HCT116 (cell line): ENCODE data around the gene SORL1. TPM values are rescaled to one million over a fixed set of nuclear protein-coding genes. Genes with fewer than 3 reads are reported as not detected.

Source experiments
- ATAC-seq: fragments of 200-7000 bp; cut with Tn5 transposase; 2 replicates; pipeline ENCODE4 v1.9.1; 2020; ENCODE audit warnings: mild to moderate bottlenecking, moderate library complexity
- BruUV-seq: library from RNA; stranded (reverse); fragments of 400-500 nt; replicated peaks from 2 replicates; lab custom pipeline; 2021; lab: Mats Ljungman, UMichigan
- CTCF ChIA-PET: fragments of 300-600 bp; sonication (Branson Sonifier 250); formaldehyde crosslinking; loops from one replicate; lab custom pipeline; 2021; ENCODE audit warnings: antibody characterized with exemption; lab: Charles Lee
- POLR2A ChIA-PET: fragments of 300-600, 350-600 bp; sonication (Branson Sonifier 250); formaldehyde crosslinking; loops from one replicate; lab custom pipeline; 2021; ENCODE audit warnings: antibody characterized with exemption; lab: Charles Lee
- RAD21 ChIA-PET, 2 experiments: fragments of 300-600 bp; sonication (Branson Sonifier 250); formaldehyde crosslinking; loops; one replicate each; lab custom pipeline; 2023; ENCODE audit warnings: low total read pairs in 2 of 2; ENCODE audit not compliant: uncharacterized antibody in 2 of 2, unreplicated experiment in 2 of 2, low non-redundant PET in 1 of 2; lab: Charles Lee
- DNase-seq: peaks from one replicate; pipeline ENCODE4 v3.0.0-alpha.2; 2010; ENCODE audit warnings: low read depth, low spot score
- H2AFZ ChIP-seq: fragments of 200-600 bp; shearing (Covaris generic), sonication (generic); 2 replicates; pipeline ENCODE4 v1.6.1; 2017; ENCODE audit warnings: low read depth, mixed run types, mixed read lengths, antibody characterized with exemption, low read length; ENCODE audit not compliant: poor library complexity, severe bottlenecking
- H3K27ac ChIP-seq: 2 replicates; pipeline ENCODE4 v1.5.1; 2012; ENCODE audit warnings: low read depth, low read length
- H3K27me3 ChIP-seq: fragments of 200-600 bp; sonication (generic); 2 replicates; pipeline ENCODE4 v1.6.1; 2016; ENCODE audit warnings: mixed run types, low read length, mixed read lengths; ENCODE audit not compliant: insufficient read depth
- H3K36me3 ChIP-seq, 2 experiments: fragments of 200-500 bp in 1 of 2; fragments of 200-600 bp in 1 of 2; sonication (Bioruptor generic) in 1 of 2; sonication (generic) in 1 of 2; 2 replicates each; pipeline versions ENCODE4 v1.5.1 to v1.6.1; 2014 to 2016; ENCODE audit warnings: low read length in 2 of 2, inconsistent platforms in 1 of 2, mixed read lengths in 1 of 2, mixed run types in 1 of 2; ENCODE audit not compliant: insufficient read depth in 2 of 2, control insufficient read depth in 1 of 2
- H3K4me1 ChIP-seq, 2 experiments: fragments of 200-600 bp in 1 of 2; sonication (generic) in 1 of 2; 2 replicates each; pipeline versions ENCODE4 v1.5.1 to v1.6.1; 2012 to 2017; ENCODE audit warnings: low read length in 2 of 2, inconsistent platforms in 1 of 2, mild to moderate bottlenecking in 1 of 2, mixed read lengths in 1 of 2, mixed run types in 1 of 2, moderate library complexity in 1 of 2; ENCODE audit not compliant: insufficient read depth in 2 of 2, control insufficient read depth in 1 of 2
- H3K4me2 ChIP-seq: fragments of 200-600 bp; sonication (generic); 2 replicates; pipeline ENCODE4 v1.6.1; 2017; ENCODE audit warnings: mixed run types, low read length, mixed read lengths
- H3K4me3 ChIP-seq, 2 experiments: fragments of 200-600 bp in 1 of 2; sonication (generic) in 1 of 2; replicated peaks in 1 of 2; 2 replicates each; pipeline ENCODE4 v1.5.1; 2011 to 2016; ENCODE audit warnings: low read length in 2 of 2, control low read depth in 1 of 2, low read depth in 1 of 2, mild to moderate bottlenecking in 1 of 2, mixed read lengths in 1 of 2, mixed run types in 1 of 2
- H3K79me2 ChIP-seq: fragments of 200-600 bp; sonication (generic); 2 replicates; pipeline ENCODE4 v1.6.1; 2017; ENCODE audit warnings: mild to moderate bottlenecking, mixed run types, low read length, moderate library complexity, mixed read lengths; ENCODE audit not compliant: insufficient read depth
- H3K9ac ChIP-seq: fragments of 200-600 bp; sonication (generic); 2 replicates; pipeline ENCODE4 v1.6.1; 2016; ENCODE audit warnings: low read length, mixed read lengths
- H3K9me2 ChIP-seq: fragments of 200-600 bp; sonication (generic), shearing (Covaris generic); 2 replicates; pipeline ENCODE4 v1.6.1; 2017; ENCODE audit warnings: mixed run types, mild to moderate bottlenecking, moderate library complexity; ENCODE audit not compliant: insufficient read depth
- H3K9me3 ChIP-seq, 2 experiments: fragments of 200-500 bp in 1 of 2; fragments of 200-600 bp in 1 of 2; sonication (Bioruptor generic) in 1 of 2; sonication (generic) in 1 of 2; 2 replicates each; pipeline ENCODE4 v1.6.1; 2014 to 2017; ENCODE audit warnings: low read length in 2 of 2, mixed read lengths in 2 of 2, inconsistent platforms in 1 of 2, low read depth in 1 of 2, mild to moderate bottlenecking in 1 of 2, mixed run types in 1 of 2, moderate library complexity in 1 of 2; ENCODE audit not compliant: control insufficient read depth in 1 of 2, insufficient read depth in 1 of 2
- H4K20me1 ChIP-seq: fragments of 200-600 bp; sonication (generic), shearing (Covaris generic); 2 replicates; pipeline ENCODE4 v1.6.1; 2017; ENCODE audit warnings: mixed run types, mild to moderate bottlenecking, moderate library complexity; ENCODE audit not compliant: insufficient read depth
- ATF3 ChIP-seq: IDR thresholded peaks from 2 replicates; pipeline ENCODE4 v1.6.1; 2012
- CBX3 ChIP-seq: IDR thresholded peaks from 2 replicates; pipeline ENCODE4 v1.6.1; 2012; ENCODE audit warnings: low read depth
- CTCF ChIP-seq, 3 experiments: fragments of 200-600 bp in 1 of 3; sonication (generic) in 1 of 3; IDR thresholded peaks in 2 of 3; conservative IDR thresholded peaks in 1 of 3; 2 replicates each; pipeline ENCODE4 v1.5.1; 2012 to 2017; ENCODE audit warnings: low read depth in 2 of 3, low read length in 2 of 3, antibody characterized with exemption in 1 of 3, borderline replicate concordance in 1 of 3, control low read depth in 1 of 3, mild to moderate bottlenecking in 1 of 3, mixed read lengths in 1 of 3, mixed run types in 1 of 3, moderate library complexity in 1 of 3; ENCODE audit not compliant: insufficient read depth in 1 of 3
- EZH2 ChIP-seq: fragments of 200-600 bp; sonication (generic); IDR thresholded peaks from 2 replicates; pipeline ENCODE4 v1.6.1; 2017; ENCODE audit warnings: antibody characterized with exemption, mixed run types
- EZH2phosphoT487 ChIP-seq: fragments of 200-600 bp; IDR thresholded peaks from 2 replicates; pipeline ENCODE4 v1.6.1; 2018; ENCODE audit warnings: antibody characterized with exemption, borderline replicate concordance
- JUND ChIP-seq: IDR thresholded peaks from 2 replicates; pipeline ENCODE4 v1.6.1; 2012
- MAX ChIP-seq: IDR thresholded peaks from 2 replicates; pipeline ENCODE4 v1.6.1; 2012
- POLR2A ChIP-seq: IDR thresholded peaks from 2 replicates; pipeline ENCODE4 v1.7.0; 2011; ENCODE audit warnings: borderline replicate concordance; ENCODE audit not compliant: insufficient read depth, insufficient read length; ENCODE audit errors: extremely low read depth
- POLR2AphosphoS5 ChIP-seq: IDR thresholded peaks from 2 replicates; pipeline ENCODE4 v1.6.1; 2011; ENCODE audit warnings: mild to moderate bottlenecking, low read depth, low read length, moderate library complexity
- SIN3A ChIP-seq: IDR thresholded peaks from 2 replicates; pipeline ENCODE4 v1.6.1; 2012; ENCODE audit warnings: low read depth
- SRF ChIP-seq: IDR thresholded peaks from 2 replicates; pipeline ENCODE4 v1.6.1; 2012; ENCODE audit warnings: low read depth
- TCF7L2 ChIP-seq: IDR thresholded peaks from 2 replicates; pipeline ENCODE4 v1.7.0; 2011; ENCODE audit warnings: borderline replicate concordance, inconsistent platforms; ENCODE audit not compliant: insufficient read depth, insufficient read length; ENCODE audit errors: extremely low read depth
- ZBTB33 ChIP-seq: IDR thresholded peaks from 2 replicates; pipeline ENCODE4 v1.6.1; 2011; ENCODE audit warnings: mild to moderate bottlenecking, low read length, moderate library complexity; ENCODE audit not compliant: insufficient replicate concordance; ENCODE audit errors: extremely low read depth
- ZFX ChIP-seq: fragments of 450-650 bp; IDR thresholded peaks from 2 replicates; pipeline ENCODE4 v1.6.1; 2017
- ZNF274 ChIP-seq: fragments of 200-500 bp; sonication (Bioruptor generic); IDR thresholded peaks from 2 replicates; pipeline ENCODE4 v1.6.1; 2014; ENCODE audit warnings: mild to moderate bottlenecking, low read depth, low read length, inconsistent platforms
- intact Hi-C: fragments of 100-400 bp; cut with micrococcal nuclease; formaldehyde crosslinking; loops from 2 replicates; pipeline ENCODE4 v1.10.0; 2022
- total RNA-seq: library from RNA; stranded (reverse); gene quantifications from one replicate; pipeline ENCODE4 v1.2.1, GENCODE V29; 2021; ENCODE audit not compliant: unreplicated experiment

Gene SORL1
- total RNA-seq, 1 experiment from 2014 or later = 17.4 TPM

GRCh38 chr11:121556937-121557336 lies 104.8 kb downstream of the SORL1 start:
- no peak for ATAC-seq
- Histone ChIP-seq H4K20me1 (no peaks in the 10 kb centered on the region), H2AFZ (no peak overlapping the region), H3K36me3 (no peaks in the 10 kb centered on the region), H3K9ac (no peak overlapping the region), H3K4me3 (no peak overlapping the region), H3K4me2 (no peak overlapping the region), H3K9me3 (no peaks in the 10 kb centered on the region), H3K4me1 (peaks cover 11 to 20% of the 10 kb centered on the region in 2 experiments; a peak in 3 of 4 replicates), H3K27me3 (no peaks in the 10 kb centered on the region), H3K79me2 (no peaks in the 10 kb centered on the region), H3K27ac (no peak overlapping the region), H3K9me2 (no peaks in the 10 kb centered on the region)
- intact Hi-C loops = no loop called here
- no TSS peak for BruUV-seq
- ChIA-PET RAD21 (no interaction called here), CTCF (no interaction called here), POLR2A (no interaction called here)
- TF ChIP-seq ZNF274 (no peak), POLR2A (no peak), TCF7L2 (no peak), JUND (no peak)
- no peak for DNase-seq

GRCh38 chr11:121557348-121557747 lies 105.2 kb downstream of the SORL1 start:
- DNase-seq (no peak), ATAC-seq (no peak)
- no peaks in the 10 kb centered on the region for H3K79me2 ChIP-seq
- ChIA-PET RAD21 (no interaction called here), CTCF (no interaction called here), POLR2A (no interaction called here)
- BruUV-seq = no TSS peak
- H4K20me1 ChIP-seq = no peaks in the 10 kb centered on the region
- H3K27me3 ChIP-seq = no peaks in the 10 kb centered on the region
- TF ChIP-seq EZH2phosphoT487 = no peak
- TF ChIP-seq CBX3 = no peak
- no peak for TF ChIP-seq POLR2AphosphoS5
- TF ChIP-seq ZBTB33 = no peak
- no peak for TF ChIP-seq TCF7L2
- no peak for TF ChIP-seq SIN3A
- no peak for TF ChIP-seq MAX
- TF ChIP-seq ATF3 = no peak
- TF ChIP-seq ZFX = no peak
- TF ChIP-seq CTCF (IDR thresholded peaks at IDR 0.05 in 2 of 3, conservative IDR thresholded peaks at IDR 0.05 in 1 of 3; ENCODE audit: borderline replicate concordance in 1 of 3, insufficient read depth in 1 of 3, low read depth in 2 of 3, low read length in 2 of 3) = no peak
- TF ChIP-seq SRF = no peak
- no peak for TF ChIP-seq JUND
- no peak for TF ChIP-seq POLR2A
- no peak for TF ChIP-seq EZH2
- H3K4me2 ChIP-seq = no peak overlapping the region
- no peak overlapping the region for H3K9ac ChIP-seq
- H3K9me3 ChIP-seq = no peaks in the 10 kb centered on the region
- H3K27ac ChIP-seq = no peak overlapping the region
- H2AFZ ChIP-seq = no peak overlapping the region
- no peak overlapping the region for H3K4me3 ChIP-seq
- peaks cover 11 to 20% of the 10 kb centered on the region in 2 experiments; a peak in 3 of 4 replicates for H3K4me1 ChIP-seq
- H3K9me2 ChIP-seq = no peaks in the 10 kb centered on the region
- intact Hi-C loops = no loop called here
- no peaks in the 10 kb centered on the region for H3K36me3 ChIP-seq
